K562 (cell line): ENCODE results near the gene NT5DC2. TPM values are rescaled to one million over a fixed set of nuclear protein-coding genes. Genes with fewer than 3 reads are reported as not detected.

Source experiments
- ADNP ChIP-seq: fragments of 200-800 bp; sonication (Bioruptor generic); IDR thresholded peaks from 2 replicates; pipeline ENCODE4 v1.6.1; 2016; ENCODE audit warnings: missing genetic modification characterization, missing compliant biosample characterization
- AFF4 ChIP-seq: sonication (generic); formaldehyde crosslinking; IDR thresholded peaks from 2 replicates; pipeline ENCODE4 v1.8.0; 2023; ENCODE audit warnings: mild to moderate bottlenecking, missing genetic modification reagents
- ATF7 ChIP-seq: fragments of 450-650 bp; IDR thresholded peaks from 2 replicates; pipeline ENCODE4 v1.7.1; 2014; ENCODE audit warnings: mild to moderate bottlenecking, moderate library complexity
- CC2D1A ChIP-seq: fragments of 450-650 bp; IDR thresholded peaks from 2 replicates; pipeline ENCODE4 v1.6.1; 2017; ENCODE audit warnings: mild to moderate bottlenecking
- CREB1 ChIP-seq, 2 experiments: sonication (generic) in 1 of 2; formaldehyde crosslinking in 1 of 2; IDR thresholded peaks; 2 replicates each; pipeline versions ENCODE4 v1.6.1 to v1.8.0; 2012 to 2022; ENCODE audit warnings: inconsistent platforms in 1 of 2, mild to moderate bottlenecking in 1 of 2, missing genetic modification reagents in 1 of 2, moderate library complexity in 1 of 2
- FIP1L1 ChIP-seq: fragments of 200-400 bp; formaldehyde crosslinking; IDR thresholded peaks from 2 replicates; pipeline ENCODE4 v1.6.1; 2018; ENCODE audit warnings: mild to moderate bottlenecking, low read depth, low read length; ENCODE audit not compliant: poor library complexity, severe bottlenecking
- HINFP ChIP-seq: fragments of 450-650 bp; conservative IDR thresholded peaks from 2 replicates; pipeline ENCODE4 v1.6.1; 2016; ENCODE audit warnings: missing genetic modification characterization, low read depth, mild to moderate bottlenecking, control low read depth, missing compliant biosample characterization
- HNRNPL ChIP-seq: fragments of 200-400 bp; formaldehyde crosslinking; IDR thresholded peaks from 2 replicates; pipeline ENCODE4 v1.6.1; 2017; ENCODE audit warnings: low read depth, mild to moderate bottlenecking, low read length
- MYC ChIP-seq, 2 experiments: fragments of 250-450 bp in 1 of 2; sonication (Bioruptor Pico) in 1 of 2; IDR thresholded peaks; 2 replicates each; pipeline versions ENCODE4 v1.5.1 to v1.6.1; 2012 to 2021; ENCODE audit warnings: low read depth in 2 of 2, borderline replicate concordance in 1 of 2, improper control_type of control experiment in 1 of 2, low read length in 1 of 2, mild to moderate bottlenecking in 1 of 2, moderate library complexity in 1 of 2
- NFATC3 ChIP-seq: fragments of 450-650 bp; IDR thresholded peaks from 2 replicates; pipeline ENCODE4 v1.6.1; 2017; ENCODE audit warnings: mild to moderate bottlenecking
- POLR2G ChIP-seq: fragments of 200-400 bp; formaldehyde crosslinking; IDR thresholded peaks from 2 replicates; pipeline ENCODE4 v1.6.1; 2017; ENCODE audit warnings: low read depth, mild to moderate bottlenecking, antibody characterized with exemption, low read length, moderate library complexity
- RBFOX2 ChIP-seq: fragments of 200-400 bp; formaldehyde crosslinking; IDR thresholded peaks from 2 replicates; pipeline ENCODE4 v1.6.1; 2017; ENCODE audit warnings: low read depth, mild to moderate bottlenecking, low read length, moderate library complexity
- SNAPC5 ChIP-seq: fragments of 250-450 bp; sonication (Bioruptor Pico); IDR thresholded peaks from 2 replicates; pipeline ENCODE4 v1.8.0; 2021; ENCODE audit warnings: moderate library complexity, mild to moderate bottlenecking, inconsistent platforms
- TBP ChIP-seq: optimal IDR thresholded peaks from 2 replicates; pipeline ENCODE3; 2011; ENCODE audit warnings: low read depth, low read length, improper control_type of control experiment
- YY1 ChIP-seq, 3 experiments: IDR thresholded peaks; 2 replicates each; pipeline ENCODE4 v1.6.1; 2011; ENCODE audit warnings: low read length in 2 of 3, mild to moderate bottlenecking in 2 of 3, moderate library complexity in 2 of 3, borderline replicate concordance in 1 of 3, control low read depth in 1 of 3, low read depth in 1 of 3; ENCODE audit not compliant: insufficient read depth in 3 of 3, insufficient replicate concordance in 2 of 3, control insufficient read depth in 1 of 3, insufficient read length in 1 of 3; ENCODE audit errors: extremely low read depth in 1 of 3
- ZBTB5 ChIP-seq: fragments of 450-650 bp; IDR thresholded peaks from 2 replicates; pipeline ENCODE4 v1.6.1; 2017; ENCODE audit warnings: antibody characterized with exemption
- ZNF780A ChIP-seq: fragments of 250-450 bp; sonication (Bioruptor Pico); IDR thresholded peaks from 2 replicates; pipeline ENCODE4 v1.5.0; 2021; ENCODE audit warnings: mild to moderate bottlenecking
- polyA plus RNA-seq, 8 experiments: library from polyadenylated mRNA; depleted of rRNA in 4 of 8; stranded (reverse) in 5 of 8; unstranded in 3 of 8; fragments of >200 nt; fragmentation: Nextera tagmentation in 2 of 8; fragmentation: Illumina TruSeq in 1 of 8; extraction: Ambion mirVana in 2 of 8; extraction: Trizol in 1 of 8; gene quantifications; 2 replicates each; pipeline versions ENCODE4 v1.2.1 to v1.2.3, GENCODE V29; 2011 to 2014; ENCODE audit warnings: inconsistent platforms in 1 of 8, missing spikeins in 1 of 8
- total RNA-seq, 7 experiments: library from RNA; depleted of rRNA in 6 of 7; stranded (reverse); fragments of >200 nt in 6 of 7; fragmentation: Illumina TruSeq in 2 of 7; extraction: Trizol in 2 of 7; gene quantifications; 2 replicates each; pipeline versions ENCODE4 v1.2.1 to v1.2.3, GENCODE V29; 2011 to 2021; ENCODE audit warnings: low replicate concordance in 1 of 7

Gene NT5DC2
- total and polyA plus RNA-seq, 9 of the 15 experiments (the other 6 are each of a cell fraction or from before 2014, with no cell fraction given): 25.6 to 168 (median 122) TPM

- TF ChIP-seq AFF4 (CRISPR knock-in tag) (0 out of 2 replicates have a peak, but pooled peaks have one; percentile 31), SNAPC5 (CRISPR knock-in tag) (no peak), TBP (peak; percentile 46), HINFP (tag) (peak; percentile 96), FIP1L1 (peak; percentile 39), POLR2G (peak; percentile 79), CC2D1A (peak; percentile 97), RBFOX2 (peak; percentile 88), ATF7 (0 out of 2 replicates have a peak, but pooled peaks have one; percentile 3), ZNF780A (CRISPR knock-in tag) (no peak), YY1 (IDR thresholded peaks at IDR 0.05; ENCODE audit: borderline replicate concordance in 1 of 3, control insufficient read depth in 1 of 3, extremely low read depth in 1 of 3, insufficient read depth in 3 of 3, insufficient read length in 1 of 3, insufficient replicate concordance in 2 of 3, low read depth in 1 of 3, low read length in 2 of 3) (peak in 1 of 3 experiments; percentile 25), HNRNPL (peak; percentile 29; the same call in 1 of the 2 replicates), ADNP (tag) (no peak), ZBTB5 (peak; percentile 95), MYC (IDR thresholded peaks at IDR 0.05; ENCODE audit: low read depth, low read length) (no peak), MYC (CRISPR knock-in tag; IDR thresholded peaks at IDR 0.05; ENCODE audit: borderline replicate concordance, low read depth) (peak; percentile 30; the same call in 1 of the 2 replicates), NFATC3 (no peak), CREB1 (IDR thresholded peaks at IDR 0.05) (no peak), CREB1 (CRISPR knock-in tag; IDR thresholded peaks at IDR 0.05) (no peak)
These were observed 627 bp downstream of the NT5DC2 start (continued) for GRCh38 chr3:52532838-52533622.
